Loucy (cell line): Measurements from ENCODE around the gene CMC2.
A peak's percentile ranks its signal among the peaks of the same experiment; 100 is the strongest.

ENCODE experiments used
- H2AFZ ChIP-seq: fragments of 200-600 bp; sonication (generic); 2 replicates; pipeline ENCODE4 v1.6.0; 2016; ENCODE audit warnings: antibody characterized with exemption, mild to moderate bottlenecking, low read length, moderate library complexity
- H3F3A ChIP-seq: fragments of 200-600 bp; 2 replicates; pipeline ENCODE4 v1.6.0; 2016; ENCODE audit warnings: antibody characterized with exemption, low read depth, mild to moderate bottlenecking
- H3K27me3 ChIP-seq: fragments of 200-600 bp; sonication (generic); 2 replicates; pipeline ENCODE4 v1.6.1; 2014; ENCODE audit warnings: low read length, mild to moderate bottlenecking; ENCODE audit not compliant: insufficient read depth, poor library complexity, severe bottlenecking
- H3K36me3 ChIP-seq: fragments of 200-600 bp; sonication (generic); 2 replicates; pipeline ENCODE4 v1.6.1; 2016; ENCODE audit warnings: low read length; ENCODE audit not compliant: insufficient read depth
- H3K4me1 ChIP-seq: fragments of 200-600 bp; sonication (generic); 2 replicates; pipeline ENCODE4 v1.5.1; 2014; ENCODE audit warnings: low read length, mild to moderate bottlenecking; ENCODE audit not compliant: insufficient read depth, poor library complexity, severe bottlenecking
- H3K4me2 ChIP-seq: fragments of 200-600 bp; sonication (generic); 2 replicates; pipeline ENCODE4 v1.6.0; 2014; ENCODE audit warnings: antibody characterized with exemption, low read length, low read depth, mild to moderate bottlenecking; ENCODE audit not compliant: poor library complexity, severe bottlenecking
- H3K4me3 ChIP-seq: fragments of 200-600 bp; sonication (generic); 2 replicates; pipeline ENCODE4 v1.5.1; 2014; ENCODE audit warnings: low read length, mild to moderate bottlenecking, mixed read lengths; ENCODE audit not compliant: poor library complexity, severe bottlenecking
- H3K79me2 ChIP-seq: fragments of 200-600 bp; sonication (generic); 2 replicates; pipeline ENCODE4 v1.6.1; 2014; ENCODE audit warnings: low read length; ENCODE audit not compliant: insufficient read depth
- H3K9ac ChIP-seq: fragments of 200-600 bp; sonication (generic); 2 replicates; pipeline ENCODE4 v1.6.0; 2014; ENCODE audit warnings: mild to moderate bottlenecking, low read depth, low read length, moderate library complexity; ENCODE audit not compliant: poor library complexity, severe bottlenecking
- H3K9me2 ChIP-seq: fragments of 200-600 bp; sonication (generic); replicated peaks from 2 replicates; pipeline ENCODE4 v1.6.1; 2016; ENCODE audit warnings: low read depth, low read length, mixed read lengths
- H3K9me3 ChIP-seq: fragments of 200-600 bp; sonication (generic); 2 replicates; pipeline ENCODE4 v1.6.1; 2014; ENCODE audit warnings: mild to moderate bottlenecking, antibody characterized with exemption, low read length, low read depth; ENCODE audit not compliant: insufficient read depth
- H4K20me1 ChIP-seq: fragments of 200-600 bp; sonication (generic); 2 replicates; pipeline ENCODE4 v1.6.0; 2014; ENCODE audit warnings: antibody characterized with exemption, low read length, mild to moderate bottlenecking; ENCODE audit not compliant: insufficient read depth, poor library complexity, severe bottlenecking
- CTCF ChIP-seq: fragments of 200-600 bp; sonication (generic); conservative IDR thresholded peaks from 2 replicates; pipeline ENCODE4 v1.5.1; 2014; ENCODE audit warnings: mild to moderate bottlenecking, antibody characterized with exemption, low read length
- EZH2phosphoT487 ChIP-seq: fragments of 200-600 bp; IDR thresholded peaks from 2 replicates; pipeline ENCODE4 v1.6.1; 2018; ENCODE audit warnings: antibody characterized with exemption, mild to moderate bottlenecking, moderate library complexity, borderline replicate concordance

CMC2 gene

GRCh38 chr16:81006211-81006812 is 373 bp downstream of the CMC2 start:
- Histone ChIP-seq H3K9me3 (no peaks in the 10 kb centered on the region), H3K9ac (peak overlapping the region; percentile 83), H3K27me3 (no peaks in the 10 kb centered on the region), H3K4me3 (peak overlapping the region; percentile 78), H3K4me2 (peak overlapping the region; percentile 96), H3K9me2 (no peaks in the 10 kb centered on the region), H3F3A (no peaks in the 10 kb centered on the region), H4K20me1 (peaks cover 56% of the 10 kb centered on the region), H2AFZ (peak overlapping the region; percentile 95), H3K4me1 (peaks cover 65% of the 10 kb centered on the region), H3K79me2 (peaks cover 89% of the 10 kb centered on the region), H3K36me3 (no peaks in the 10 kb centered on the region)
- TF ChIP-seq CTCF (no peak), EZH2phosphoT487 (no peak)

GRCh38 chr16:81005610-81006161 is 999 bp downstream of the CMC2 start:
- Histone ChIP-seq H3K4me2 (peak overlapping the region; percentile 96), H2AFZ (no peak overlapping the region), H4K20me1 (peaks cover 55% of the 10 kb centered on the region), H3K9me3 (no peaks in the 10 kb centered on the region), H3K9me2 (no peaks in the 10 kb centered on the region), H3K9ac (peak overlapping the region; percentile 83), H3K4me3 (peak overlapping the region; percentile 78), H3K36me3 (no peaks in the 10 kb centered on the region), H3F3A (no peaks in the 10 kb centered on the region), H3K4me1 (peaks cover 64% of the 10 kb centered on the region), H3K79me2 (peaks cover 89% of the 10 kb centered on the region), H3K27me3 (no peaks in the 10 kb centered on the region)
- TF ChIP-seq EZH2phosphoT487: no peak
- no peak for TF ChIP-seq CTCF

- Histone ChIP-seq H3K4me3 (peak overlapping the region; percentile 78), H3F3A (no peaks in the 10 kb centered on the region), H3K9ac (peak overlapping the region; percentile 64), H3K79me2 (peaks cover 89% of the 10 kb centered on the region), H3K4me1 (peaks cover 64% of the 10 kb centered on the region), H4K20me1 (peaks cover 55% of the 10 kb centered on the region), H3K9me3 (no peaks in the 10 kb centered on the region), H2AFZ (no peak overlapping the region), H3K4me2 (peak overlapping the region; percentile 96), H3K27me3 (no peaks in the 10 kb centered on the region), H3K36me3 (no peaks in the 10 kb centered on the region), H3K9me2 (no peaks in the 10 kb centered on the region)
- TF ChIP-seq CTCF (peak; percentile 73), EZH2phosphoT487 (no peak)
Measured at GRCh38 chr16:81004646-81005353, 1.9 kb downstream of the CMC2 start.
